Suprapubic skin (tissue), 4 donors: ENCODE data around the gene CXCR4. TPM values are rescaled to one million over a fixed set of nuclear protein-coding genes. Genes with fewer than 3 reads are reported as not detected.
"Not testable (repeated sequence)": the region's sequence is repeated elsewhere in the genome, so short reads cannot be mapped to it uniquely, and the experiment has no call there.

ENCODE experiments used
- DNase-seq, 2 donors: peaks; one replicate each; pipeline ENCODE4 v3.0.0-alpha.2; 2019; ENCODE audit warnings: low spot score in 2 of 2
- H3K27ac ChIP-seq: fragments of 200-600 bp; sonication (generic); one replicate; pipeline ENCODE4 v1.5.1; 2019
- H3K27me3 ChIP-seq: fragments of 200-600 bp; sonication (generic); one replicate; pipeline ENCODE4 v1.5.1; 2019
- H3K36me3 ChIP-seq: fragments of 200-600 bp; sonication (generic); one replicate; pipeline ENCODE4 v1.5.1; 2019
- H3K4me1 ChIP-seq: fragments of 200-600 bp; sonication (generic); one replicate; pipeline ENCODE4 v1.5.1; 2019
- H3K4me3 ChIP-seq: fragments of 200-600 bp; sonication (generic); one replicate; pipeline ENCODE4 v1.5.1; 2019; ENCODE audit warnings: mild to moderate bottlenecking
- H3K9me3 ChIP-seq: fragments of 200-600 bp; sonication (generic); one replicate; pipeline ENCODE4 v1.5.1; 2019
- CTCF ChIP-seq, 2 donors: fragments of 200-600 bp in 1 of 2; fragments of 450-650 bp in 1 of 2; sonication (generic) in 1 of 2; IDR thresholded peaks; one replicate each; pipeline ENCODE4 v1.5.1; 2016 to 2019; ENCODE audit warnings: antibody characterized with exemption in 2 of 2, mild to moderate bottlenecking in 1 of 2, moderate library complexity in 1 of 2
- EP300 ChIP-seq: sonication (generic); formaldehyde crosslinking; IDR thresholded peaks from one replicate; pipeline ENCODE4 v1.6.1; 2017; ENCODE audit warnings: antibody characterized with exemption
- POLR2A ChIP-seq, 2 donors: fragments of 450-650 bp; IDR thresholded peaks; one replicate each; pipeline ENCODE4 v1.6.1; 2017; ENCODE audit warnings: antibody characterized with exemption in 2 of 2, mild to moderate bottlenecking in 2 of 2, moderate library complexity in 2 of 2
- POLR2AphosphoS5 ChIP-seq, 3 donors: sonication (generic); formaldehyde crosslinking; IDR thresholded peaks; one replicate each; pipeline ENCODE4 v1.6.1; 2017; ENCODE audit warnings: antibody characterized with exemption in 3 of 3
- WGBS: methylation state at CpG from one replicate; pipeline ENCODE4 v1.1.5; 2018; 5-methylcytosine and 5-hydroxymethylcytosine counted together
- total RNA-seq, 4 donors: library from RNA; depleted of rRNA; stranded (reverse); fragments of >200 nt; gene quantifications; one replicate each; pipeline ENCODE4 v1.1.0, GENCODE V29; 2016

Gene CXCR4
- total RNA-seq, 4 donors from 2014 or later: 5.1 to 6.8 (median 5.6) TPM

DNA sequence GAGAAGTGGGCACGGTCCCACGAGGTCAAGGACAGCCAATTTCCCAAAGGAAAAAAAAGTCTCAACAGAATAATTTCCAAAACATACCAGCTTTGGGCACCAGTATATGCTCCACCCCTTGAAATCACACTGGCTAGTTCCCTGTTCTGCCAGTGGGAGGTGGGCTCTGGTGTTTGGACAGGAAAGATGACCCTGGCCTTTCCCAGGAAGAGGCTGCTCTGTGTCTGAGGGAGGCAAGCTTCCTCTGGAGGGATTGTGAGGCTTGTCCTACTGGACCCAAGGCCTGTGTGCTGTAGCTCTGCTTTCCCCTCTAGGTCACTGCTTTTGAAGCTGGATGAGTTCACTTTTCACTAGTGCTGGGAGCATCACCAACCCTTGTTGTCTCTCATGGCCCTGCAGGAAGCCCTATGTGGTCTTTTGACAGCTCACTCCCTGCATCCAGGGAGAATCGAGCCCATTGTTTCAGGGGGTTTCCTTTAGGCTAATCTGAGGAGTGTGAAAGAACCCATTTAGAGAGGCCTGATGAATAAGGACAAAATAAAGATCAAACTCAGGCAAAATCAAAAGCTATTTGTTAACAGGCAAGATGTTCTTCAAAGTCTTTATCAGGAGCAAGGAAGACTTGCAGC lies 36.3 kb downstream of the CXCR4 start:
- 83% methylated on average over 3 of the region's 3 CpGs for WGBS
- no peak for TF ChIP-seq POLR2A (IDR thresholded peaks at IDR 0.05)
- no peak for TF ChIP-seq EP300
- no peak for TF ChIP-seq POLR2AphosphoS5 (IDR thresholded peaks at IDR 0.05)
- no peak for TF ChIP-seq CTCF (IDR thresholded peaks at IDR 0.05)
- H3K4me1 ChIP-seq: no peaks in the 10 kb centered on the region
- H3K4me3 ChIP-seq: no peak overlapping the region
- no peaks in the 10 kb centered on the region for H3K36me3 ChIP-seq
- H3K27ac ChIP-seq: no peak overlapping the region
- DNase-seq: no peak
- H3K27me3 ChIP-seq: no peaks in the 10 kb centered on the region
- H3K9me3 ChIP-seq: peaks cover 5% of the 10 kb centered on the region

GRCh38 chr2:136080114-136080513 lies 37.8 kb downstream of the CXCR4 start:
- no peak for DNase-seq
- H3K27ac ChIP-seq: no peak overlapping the region
- TF ChIP-seq CTCF (IDR thresholded peaks at IDR 0.05) (no peak), EP300 (no peak), POLR2A (IDR thresholded peaks at IDR 0.05) (no peak), POLR2AphosphoS5 (IDR thresholded peaks at IDR 0.05) (no peak)
- no peaks in the 10 kb centered on the region for H3K4me1 ChIP-seq
- H3K4me3 ChIP-seq: no peak overlapping the region
- H3K27me3 ChIP-seq: no peaks in the 10 kb centered on the region
- WGBS: 49% methylated on average over 2 of the region's 2 CpGs
- peaks cover 7% of the 10 kb centered on the region for H3K9me3 ChIP-seq
- no peaks in the 10 kb centered on the region for H3K36me3 ChIP-seq

GRCh38 chr2:136077107-136077506 lies 40.8 kb downstream of the CXCR4 start:
- Histone ChIP-seq H3K27ac (no peak overlapping the region), H3K9me3 (peaks cover 7% of the 10 kb centered on the region), H3K36me3 (no peaks in the 10 kb centered on the region), H3K4me1 (no peaks in the 10 kb centered on the region), H3K27me3 (no peaks in the 10 kb centered on the region), H3K4me3 (no peak overlapping the region)
- 70% methylated on average over 5 of the region's 5 CpGs for WGBS
- DNase-seq: no peak
- TF ChIP-seq CTCF (IDR thresholded peaks at IDR 0.05) (no peak), EP300 (no peak), POLR2A (IDR thresholded peaks at IDR 0.05) (no peak), POLR2AphosphoS5 (IDR thresholded peaks at IDR 0.05) (no peak)

- Histone ChIP-seq H3K36me3 (no peaks in the 10 kb centered on the region), H3K4me1 (no peaks in the 10 kb centered on the region), H3K27me3 (no peaks in the 10 kb centered on the region), H3K4me3 (no peak overlapping the region), H3K9me3 (peaks cover 7% of the 10 kb centered on the region), H3K27ac (no peak overlapping the region)
- 89% methylated on average over 12 of the region's 12 CpGs for WGBS
- TF ChIP-seq POLR2AphosphoS5 (IDR thresholded peaks at IDR 0.05) (no peak), EP300 (no peak), POLR2A (IDR thresholded peaks at IDR 0.05) (no peak)
- no peak for DNase-seq
These were observed 42.5 kb downstream of the CXCR4 start for GRCh38 chr2:136075476-136075875.

- Histone ChIP-seq H3K27me3 (no peaks in the 10 kb centered on the region), H3K4me1 (no peaks in the 10 kb centered on the region), H3K36me3 (no peaks in the 10 kb centered on the region), H3K27ac (no peak overlapping the region), H3K4me3 (no peak overlapping the region), H3K9me3 (peaks cover 7% of the 10 kb centered on the region)
- TF ChIP-seq POLR2AphosphoS5 (IDR thresholded peaks at IDR 0.05) (no peak), EP300 (no peak), CTCF (IDR thresholded peaks at IDR 0.05) (no peak), POLR2A (IDR thresholded peaks at IDR 0.05) (no peak)
- no peak for DNase-seq
- 92% methylated on average over 3 of the region's 3 CpGs for WGBS
These were observed 45.3 kb downstream of the CXCR4 start for GRCh38 chr2:136072621-136073020.

DNA sequence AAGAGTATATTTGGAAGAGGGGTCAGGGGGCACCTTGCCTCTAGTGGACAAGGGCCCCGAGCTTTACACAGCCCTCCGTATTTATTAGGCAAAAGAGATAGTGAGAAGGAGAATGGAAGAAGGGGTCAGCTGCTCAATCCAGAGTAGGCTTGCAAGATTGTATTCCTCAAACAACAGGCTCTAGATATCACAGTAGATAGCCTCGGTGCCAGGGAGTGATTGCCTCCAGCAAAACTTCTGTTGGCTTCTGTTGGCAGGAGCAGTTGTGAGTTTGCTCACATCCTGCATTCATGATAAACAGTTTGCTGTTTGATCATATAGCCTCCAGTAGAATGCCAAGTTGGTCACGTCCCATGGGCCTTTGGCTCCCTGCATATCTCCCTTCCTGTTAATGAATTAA lies 46.1 kb downstream of the CXCR4 start:
- not testable (repeated sequence) for H3K4me3 ChIP-seq, H3K27me3 ChIP-seq, H3K27ac ChIP-seq, H3K4me1 ChIP-seq, H3K9me3 ChIP-seq, H3K36me3 ChIP-seq, DNase-seq
- 83% methylated on average over 4 of the region's 4 CpGs for WGBS
